NT2/D1 (cell line): ENCODE measurements around the gene RPL27A.

Experiments
- DNase-seq: peaks from one replicate; pipeline ENCODE4 v3.0.0-alpha.2; 2011; ENCODE audit warnings: low read depth, low spot score
- H3K27me3 ChIP-seq: 2 replicates; pipeline ENCODE4 v1.6.0; 2011; ENCODE audit warnings: mild to moderate bottlenecking; ENCODE audit not compliant: insufficient read length, insufficient read depth
- H3K36me3 ChIP-seq: 2 replicates; pipeline ENCODE4 v1.6.1; 2011; ENCODE audit warnings: mild to moderate bottlenecking, low read length, mixed read lengths; ENCODE audit not compliant: insufficient read depth, insufficient read length
- H3K4me1 ChIP-seq: 2 replicates; pipeline ENCODE4 v1.5.1; 2011; ENCODE audit not compliant: insufficient read depth, insufficient read length
- H3K4me3 ChIP-seq: 2 replicates; pipeline ENCODE4 v1.5.1; 2011; ENCODE audit warnings: low read depth; ENCODE audit not compliant: insufficient read length
- H3K9ac ChIP-seq: 2 replicates; pipeline ENCODE4 v1.6.0; 2011; ENCODE audit warnings: low read depth; ENCODE audit not compliant: insufficient read length
- H3K9me3 ChIP-seq: 2 replicates; pipeline ENCODE4 v1.5.1; 2011; ENCODE audit warnings: mild to moderate bottlenecking, low read length; ENCODE audit not compliant: insufficient read depth
- SUZ12 ChIP-seq: IDR thresholded peaks from 2 replicates; pipeline ENCODE4 v1.6.1; 2011; ENCODE audit not compliant: insufficient read length, insufficient read depth; ENCODE audit errors: extremely low read depth
- YY1 ChIP-seq: IDR thresholded peaks from 2 replicates; pipeline ENCODE4 v1.6.1; 2011; ENCODE audit not compliant: insufficient read length, insufficient read depth
- ZNF274 ChIP-seq: IDR thresholded peaks from 2 replicates; pipeline ENCODE4 v1.6.1; 2011; ENCODE audit warnings: mild to moderate bottlenecking, low read depth, low read length

RPL27A gene

DNA sequence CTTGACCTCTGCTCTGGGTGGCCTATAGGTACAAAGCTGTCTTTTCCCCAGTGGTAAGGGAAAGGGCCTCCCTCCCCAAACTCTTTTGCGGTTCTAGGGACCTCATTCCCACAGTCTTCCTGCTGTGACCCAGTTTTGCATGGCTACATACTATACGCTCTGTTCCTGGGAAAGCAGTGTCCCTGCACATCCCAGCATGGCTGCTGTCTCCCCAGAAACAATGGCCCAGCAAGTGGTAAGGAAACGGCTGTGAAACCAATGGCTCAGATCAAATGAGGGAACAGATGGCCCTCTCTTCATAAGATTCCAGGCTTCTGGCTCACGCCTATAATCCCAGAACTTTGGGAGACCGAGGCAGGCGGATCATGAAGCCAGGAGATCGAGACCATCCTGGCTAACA, 41.1 kb downstream of the RPL27A start:
- no peak for DNase-seq
- TF ChIP-seq YY1, result no peak
- no peak for TF ChIP-seq SUZ12
- H3K4me1 ChIP-seq, result peaks cover 10% of the 10 kb centered on the region
- no peak overlapping the region for H3K9ac ChIP-seq
- H3K4me3 ChIP-seq, result no peak overlapping the region
- H3K36me3 ChIP-seq, result peaks cover 38% of the 10 kb centered on the region
- no peaks in the 10 kb centered on the region for H3K27me3 ChIP-seq
- no peaks in the 10 kb centered on the region for H3K9me3 ChIP-seq

- Histone ChIP-seq H3K9me3 (no peaks in the 10 kb centered on the region), H3K9ac (no peak overlapping the region), H3K36me3 (peaks cover 43% of the 10 kb centered on the region), H3K4me1 (peaks cover 2% of the 10 kb centered on the region), H3K4me3 (no peak overlapping the region), H3K27me3 (no peaks in the 10 kb centered on the region)
- DNase-seq, result no peak
- no peak for TF ChIP-seq YY1
- no peak for TF ChIP-seq SUZ12
- TF ChIP-seq ZNF274, result no peak
Measured at GRCh38 chr11:8724682-8725081, 42.1 kb downstream of the RPL27A start.

GRCh38 chr11:8726395-8726794, 43.8 kb downstream of the RPL27A start:
- Histone ChIP-seq H3K9me3 (no peaks in the 10 kb centered on the region), H3K36me3 (peaks cover 53% of the 10 kb centered on the region), H3K4me3 (no peak overlapping the region), H3K9ac (no peak overlapping the region), H3K27me3 (no peaks in the 10 kb centered on the region), H3K4me1 (peaks cover 2% of the 10 kb centered on the region)
- TF ChIP-seq SUZ12 (no peak), YY1 (no peak), ZNF274 (no peak)
- no peak for DNase-seq

DNA sequence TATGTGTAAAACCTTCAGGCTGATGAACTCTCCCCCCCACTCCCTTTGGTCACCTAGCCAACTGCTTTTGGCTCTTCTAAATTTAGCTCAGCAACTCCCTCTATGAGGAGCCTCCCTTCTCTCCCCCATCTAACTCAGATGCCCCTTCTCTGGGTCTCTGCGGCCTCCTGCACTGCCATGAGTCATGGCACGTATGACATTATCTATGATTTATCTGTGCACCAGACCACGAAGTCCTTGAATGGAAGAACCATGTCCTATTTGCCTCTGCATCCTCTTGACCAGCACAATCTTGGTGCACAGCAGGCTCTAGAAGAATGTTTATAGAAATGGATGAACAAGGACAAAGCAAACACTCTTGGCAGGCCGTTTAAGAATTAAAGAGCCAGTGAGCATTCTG, 46.0 kb downstream of the RPL27A start:
- H3K27me3 ChIP-seq, result no peaks in the 10 kb centered on the region
- no peak overlapping the region for H3K4me3 ChIP-seq
- no peak overlapping the region for H3K9ac ChIP-seq
- DNase-seq, result no peak
- TF ChIP-seq ZNF274 (no peak), YY1 (no peak), SUZ12 (no peak)
- no peaks in the 10 kb centered on the region for H3K9me3 ChIP-seq
- H3K4me1 ChIP-seq, result peaks cover 2% of the 10 kb centered on the region
- H3K36me3 ChIP-seq, result peaks cover 47% of the 10 kb centered on the region

DNA sequence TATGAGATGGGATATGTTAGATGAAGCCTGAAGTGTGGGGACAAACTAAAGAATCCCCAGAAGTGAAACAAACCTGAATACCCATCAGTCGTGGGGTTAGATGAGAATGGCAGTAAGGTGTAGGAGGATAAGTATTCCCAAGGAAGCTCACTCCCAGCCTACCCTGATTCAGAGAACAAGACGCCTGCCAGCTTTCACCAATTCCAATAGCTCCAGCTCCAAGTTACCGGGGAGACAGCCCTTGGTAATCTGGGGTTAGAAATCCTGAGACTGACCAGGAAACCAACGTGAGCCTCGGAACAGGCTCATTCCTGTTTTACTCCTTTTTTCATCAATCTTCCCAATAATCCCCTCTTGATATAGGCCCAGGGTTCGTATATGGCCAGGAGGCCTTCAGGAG, 46.5 kb downstream of the RPL27A start:
- Histone ChIP-seq H3K9ac (no peak overlapping the region), H3K36me3 (peaks cover 45% of the 10 kb centered on the region), H3K27me3 (no peaks in the 10 kb centered on the region), H3K9me3 (no peaks in the 10 kb centered on the region), H3K4me3 (no peak overlapping the region), H3K4me1 (peaks cover 2% of the 10 kb centered on the region)
- no peak for TF ChIP-seq SUZ12
- TF ChIP-seq YY1, result no peak
- TF ChIP-seq ZNF274, result no peak
- no peak for DNase-seq

- Histone ChIP-seq H3K9ac (no peak overlapping the region), H3K9me3 (no peaks in the 10 kb centered on the region), H3K4me3 (no peak overlapping the region), H3K4me1 (peaks cover 2% of the 10 kb centered on the region), H3K27me3 (no peaks in the 10 kb centered on the region), H3K36me3 (peaks cover 39% of the 10 kb centered on the region)
- TF ChIP-seq SUZ12 (no peak), ZNF274 (no peak), YY1 (no peak)
- no peak for DNase-seq
Measured at GRCh38 chr11:8729837-8730696, 47.5 kb downstream of the RPL27A start.

DNA sequence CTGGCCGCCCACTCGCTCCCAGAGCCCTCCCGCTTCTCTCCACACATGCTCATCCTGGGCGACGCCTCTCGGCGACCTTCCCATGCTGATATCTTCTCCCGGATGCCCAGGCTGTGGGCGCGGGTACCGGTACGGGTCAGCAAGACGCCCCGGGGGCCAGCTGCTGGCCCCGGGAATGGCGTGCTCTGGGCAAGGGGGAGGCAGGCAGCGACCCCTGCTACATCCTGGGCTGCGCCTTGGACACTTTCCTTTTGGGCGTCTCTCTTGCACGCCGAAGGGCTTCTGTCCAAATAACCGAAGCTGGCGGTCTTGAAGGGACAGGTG, 48.1 kb downstream of the RPL27A start:
- no peak for TF ChIP-seq SUZ12
- TF ChIP-seq ZNF274, result no peak
- no peak for TF ChIP-seq YY1
- Histone ChIP-seq H3K9ac (no peak overlapping the region), H3K4me3 (no peak overlapping the region), H3K4me1 (peaks cover 2% of the 10 kb centered on the region), H3K36me3 (peaks cover 41% of the 10 kb centered on the region), H3K27me3 (no peaks in the 10 kb centered on the region), H3K9me3 (no peaks in the 10 kb centered on the region)
- DNase-seq, result no peak

DNA sequence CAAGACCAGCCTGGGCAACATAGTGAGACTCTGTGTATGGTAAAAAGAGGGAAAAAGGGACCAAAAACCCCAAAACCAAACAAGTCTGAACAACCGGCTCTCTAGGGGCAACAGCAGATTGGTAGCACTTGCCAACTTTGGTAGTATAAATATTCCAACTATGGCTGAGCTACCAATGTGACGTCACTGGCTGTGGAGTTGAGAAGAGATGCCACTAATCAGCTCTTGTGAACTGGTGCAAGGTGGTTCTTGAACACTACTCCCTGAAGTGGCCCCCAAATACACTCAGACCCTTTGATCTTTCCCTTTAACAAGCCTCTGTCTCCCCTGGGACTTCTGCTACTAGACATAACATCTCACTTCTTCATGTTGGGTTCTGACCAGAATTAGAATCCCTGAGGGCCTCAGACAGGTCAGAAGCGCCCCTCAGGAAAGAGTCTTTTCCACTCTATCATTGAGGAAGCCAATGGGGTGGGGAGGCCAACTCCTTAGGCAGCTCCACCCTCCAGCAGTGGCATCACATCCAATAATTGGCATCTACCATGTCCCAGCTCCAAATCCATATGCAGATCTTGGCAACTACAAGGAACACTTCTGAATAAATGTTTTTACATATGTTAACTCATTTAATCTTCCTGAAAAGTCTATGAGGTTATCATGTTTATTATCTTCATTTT, 49.2 kb downstream of the RPL27A start:
- H3K9me3 ChIP-seq, result no peaks in the 10 kb centered on the region
- peaks cover 2% of the 10 kb centered on the region for H3K4me1 ChIP-seq
- TF ChIP-seq YY1, result no peak
- no peak for TF ChIP-seq SUZ12
- TF ChIP-seq ZNF274, result no peak
- H3K4me3 ChIP-seq, result no peak overlapping the region
- no peak overlapping the region for H3K9ac ChIP-seq
- peaks cover 36% of the 10 kb centered on the region for H3K36me3 ChIP-seq
- H3K27me3 ChIP-seq, result no peaks in the 10 kb centered on the region
- DNase-seq, result no peak
